IPS-20b (cell line): ENCODE measurements around the gene SLFN12L.

ENCODE experiments used
- H3K27ac ChIP-seq: one replicate; pipeline ENCODE4 v1.5.1; 2013; ENCODE audit warnings: low read length
- H3K27me3 ChIP-seq: 2 replicates; pipeline ENCODE4 v1.6.1; 2013; ENCODE audit warnings: mild to moderate bottlenecking, low read length, inconsistent platforms; ENCODE audit not compliant: insufficient read depth
- H3K36me3 ChIP-seq: 2 replicates; pipeline ENCODE4 v1.6.1; 2013; ENCODE audit warnings: low read depth, mild to moderate bottlenecking, inconsistent platforms, low read length, moderate library complexity; ENCODE audit not compliant: insufficient read depth
- H3K4me1 ChIP-seq: 2 replicates; pipeline ENCODE4 v1.6.1; 2013; ENCODE audit warnings: mild to moderate bottlenecking, control low read depth, inconsistent platforms, low read length, moderate library complexity; ENCODE audit not compliant: insufficient read depth
- H3K4me3 ChIP-seq: 2 replicates; pipeline ENCODE4 v1.5.1; 2013; ENCODE audit warnings: mild to moderate bottlenecking, low read length, inconsistent platforms
- H3K9ac ChIP-seq: 2 replicates; pipeline ENCODE4 v1.6.1; 2013; ENCODE audit warnings: low read depth, mild to moderate bottlenecking, inconsistent platforms, low read length, moderate library complexity
- H3K9me3 ChIP-seq: 2 replicates; pipeline ENCODE4 v1.6.1; 2013; ENCODE audit warnings: mild to moderate bottlenecking, low read depth, low read length, inconsistent platforms; ENCODE audit not compliant: insufficient read depth

SLFN12L gene

GRCh38 chr17:35560703-35561102 lies 23.2 kb upstream of the SLFN12L start, which contains the start of gene SLFN14:
TSS of gene SLFN14 (minus strand) at chr17:35560819. CDS start at chr17:35558062, 2,757 bp downstream.
- no peak within 1 kb of the TSS for H3K27ac ChIP-seq

GRCh38 chr17:35559495-35560210 lies 22.2 kb upstream of the SLFN12L start:
- Histone ChIP-seq H3K4me1 (no peaks in the 10 kb centered on the region), H3K27me3 (peaks cover 15% of the 10 kb centered on the region), H3K4me3 (no peak overlapping the region), H3K27ac (no peak overlapping the region), H3K9ac (no peak overlapping the region), H3K9me3 (no peaks in the 10 kb centered on the region), H3K36me3 (no peaks in the 10 kb centered on the region)

More at GRCh38 chr17:35560703-35561102, 23.2 kb upstream of the SLFN12L start, which contains the start of gene SLFN14:
- H3K36me3 ChIP-seq = no peaks in the 10 kb centered on the region
- H3K4me1 ChIP-seq = no peaks in the 10 kb centered on the region
- no peaks in the 10 kb centered on the region for H3K9me3 ChIP-seq
- peaks cover 24% of the 10 kb centered on the region for H3K27me3 ChIP-seq
- H3K4me3 ChIP-seq = no peak within 1 kb of the TSS
- H3K9ac ChIP-seq = no peak within 1 kb of the TSS

DNA sequence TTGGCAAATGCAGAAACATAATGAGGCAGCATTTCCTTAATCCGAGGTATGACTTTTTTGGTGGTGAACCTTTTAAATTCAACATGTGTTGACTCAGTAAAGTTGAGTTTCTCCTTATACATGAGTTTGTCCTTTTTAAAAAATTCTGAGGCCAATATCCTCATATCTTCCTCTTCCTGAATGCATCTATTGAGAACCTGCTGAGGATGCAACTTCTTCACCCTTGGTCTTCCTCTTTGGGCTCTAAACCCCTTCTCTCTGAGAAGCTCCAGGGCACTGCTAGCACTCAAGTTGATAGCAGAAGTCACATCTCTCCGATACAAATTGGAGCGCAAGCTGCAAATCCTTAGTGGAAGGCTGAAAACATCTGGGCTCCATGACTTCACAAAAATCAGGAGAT lies 19.9 kb upstream of the SLFN12L start:
- no peak overlapping the region for H3K27ac ChIP-seq
- no peaks in the 10 kb centered on the region for H3K4me1 ChIP-seq
- H3K27me3 ChIP-seq = peaks cover 9% of the 10 kb centered on the region; the same call in 1 of the 2 replicates
- H3K9me3 ChIP-seq = no peaks in the 10 kb centered on the region
- no peak overlapping the region for H3K4me3 ChIP-seq
- no peak overlapping the region for H3K9ac ChIP-seq
- H3K36me3 ChIP-seq = no peaks in the 10 kb centered on the region

DNA sequence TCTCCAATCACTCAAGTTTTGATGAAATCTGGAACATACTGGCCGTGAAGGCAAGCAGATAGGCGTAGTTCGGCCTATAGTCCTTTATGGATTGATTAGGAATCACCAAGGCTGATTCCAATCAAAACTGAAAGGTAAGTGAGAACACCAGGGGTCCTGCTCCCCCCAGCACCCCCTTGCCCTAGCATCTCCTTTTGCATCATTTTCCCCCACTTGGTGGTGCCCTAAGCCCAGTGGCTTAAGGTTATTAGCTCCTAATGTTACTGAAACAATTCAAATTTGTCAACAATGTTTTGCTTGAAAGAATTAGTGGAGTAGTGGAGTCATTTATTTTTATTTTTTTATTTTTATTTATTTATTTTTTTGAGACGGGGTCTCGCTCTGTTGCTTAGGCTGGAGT lies 18.2 kb upstream of the SLFN12L start:
- Histone ChIP-seq H3K27ac (no peak overlapping the region), H3K4me1 (no peaks in the 10 kb centered on the region), H3K9ac (no peak overlapping the region), H3K27me3 (peaks cover 9% of the 10 kb centered on the region; the same call in 1 of the 2 replicates), H3K36me3 (no peaks in the 10 kb centered on the region), H3K9me3 (no peaks in the 10 kb centered on the region), H3K4me3 (no peak overlapping the region)

DNA sequence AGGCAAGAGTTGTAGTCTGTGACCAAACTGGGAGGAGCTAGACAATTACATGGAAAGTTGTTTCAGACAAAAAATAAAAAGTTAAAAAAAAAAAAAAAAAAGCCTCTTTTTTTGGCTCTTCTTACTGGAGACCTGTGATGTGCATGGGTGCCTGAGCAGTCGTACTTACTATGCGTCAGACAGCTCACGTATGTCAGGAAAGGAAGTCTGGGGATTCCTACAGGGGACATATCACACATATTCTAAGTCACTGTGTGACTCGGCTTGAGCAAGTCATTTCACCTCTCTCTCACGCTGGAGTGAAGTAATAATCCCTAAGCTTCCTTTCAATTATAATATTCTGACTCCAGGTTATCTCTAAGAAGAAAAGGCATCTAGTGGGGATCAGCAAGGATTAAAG lies 17.2 kb upstream of the SLFN12L start:
- Histone ChIP-seq H3K4me3 (no peak overlapping the region), H3K27me3 (peaks cover 14% of the 10 kb centered on the region), H3K9ac (no peak overlapping the region), H3K9me3 (no peaks in the 10 kb centered on the region), H3K4me1 (no peaks in the 10 kb centered on the region), H3K27ac (no peak overlapping the region), H3K36me3 (no peaks in the 10 kb centered on the region)

DNA sequence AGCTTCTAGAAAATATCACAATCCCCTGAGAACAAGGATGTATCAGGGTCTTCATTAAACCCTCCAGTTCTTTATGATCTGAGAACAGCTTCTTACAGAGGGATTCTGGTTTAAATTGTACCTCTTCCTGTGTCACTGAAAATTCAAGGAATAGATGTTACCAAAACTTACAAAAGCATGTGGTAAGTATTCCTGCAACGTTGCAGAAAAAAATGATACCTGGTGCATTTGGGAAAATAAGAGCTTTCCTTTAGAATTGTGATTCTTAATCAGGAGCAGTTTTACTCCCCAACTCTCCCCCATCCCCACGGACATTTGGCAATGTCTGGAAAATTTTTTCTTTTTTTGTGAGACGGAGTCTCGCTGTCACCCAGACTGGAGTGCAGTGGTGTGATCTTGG lies 15.8 kb upstream of the SLFN12L start:
- no peaks in the 10 kb centered on the region for H3K36me3 ChIP-seq
- H3K4me3 ChIP-seq = no peak overlapping the region
- peaks cover 23% of the 10 kb centered on the region for H3K27me3 ChIP-seq
- H3K9ac ChIP-seq = no peak overlapping the region
- H3K27ac ChIP-seq = no peak overlapping the region
- H3K9me3 ChIP-seq = no peaks in the 10 kb centered on the region
- H3K4me1 ChIP-seq = no peaks in the 10 kb centered on the region

- H3K27ac ChIP-seq = no peak overlapping the region
Measured at GRCh38 chr17:35548978-35549377, 11.5 kb upstream of the SLFN12L start.

GRCh38 chr17:35548208-35548810 lies 10.8 kb upstream of the SLFN12L start:
- Histone ChIP-seq H3K27ac (no peak overlapping the region), H3K9ac (no peak overlapping the region), H3K4me3 (no peak overlapping the region), H3K4me1 (no peaks in the 10 kb centered on the region), H3K36me3 (no peaks in the 10 kb centered on the region), H3K27me3 (peaks cover 26% of the 10 kb centered on the region), H3K9me3 (no peaks in the 10 kb centered on the region)

More at GRCh38 chr17:35548978-35549377, 11.5 kb upstream of the SLFN12L start:
- Histone ChIP-seq H3K27me3 (peaks cover 26% of the 10 kb centered on the region), H3K9ac (no peak overlapping the region), H3K4me3 (no peak overlapping the region), H3K4me1 (no peaks in the 10 kb centered on the region), H3K9me3 (no peaks in the 10 kb centered on the region), H3K36me3 (no peaks in the 10 kb centered on the region)

DNA sequence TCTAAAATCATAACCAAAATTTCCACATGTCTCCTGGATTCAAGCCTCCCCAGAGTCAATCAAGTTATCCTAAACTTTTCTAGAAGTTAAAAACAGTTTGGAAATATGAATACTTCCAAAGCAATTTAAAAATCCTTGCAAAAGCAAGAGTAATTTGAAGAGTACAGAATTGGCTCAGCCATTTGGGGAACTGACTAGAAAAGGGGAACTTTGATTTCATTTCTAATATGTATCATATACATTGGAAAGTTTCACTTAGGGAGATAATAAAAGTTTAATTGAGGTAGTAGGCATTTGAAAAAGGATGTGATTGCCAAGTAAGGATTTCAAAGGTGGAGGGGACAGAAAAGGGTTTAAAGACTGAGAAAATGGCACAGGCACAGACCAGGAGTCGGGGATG lies 9.0 kb upstream of the SLFN12L start:
- Histone ChIP-seq H3K4me3 (no peak overlapping the region), H3K9ac (no peak overlapping the region), H3K36me3 (no peaks in the 10 kb centered on the region), H3K4me1 (no peaks in the 10 kb centered on the region), H3K27ac (no peak overlapping the region), H3K9me3 (no peaks in the 10 kb centered on the region), H3K27me3 (peaks cover 21% of the 10 kb centered on the region)

DNA sequence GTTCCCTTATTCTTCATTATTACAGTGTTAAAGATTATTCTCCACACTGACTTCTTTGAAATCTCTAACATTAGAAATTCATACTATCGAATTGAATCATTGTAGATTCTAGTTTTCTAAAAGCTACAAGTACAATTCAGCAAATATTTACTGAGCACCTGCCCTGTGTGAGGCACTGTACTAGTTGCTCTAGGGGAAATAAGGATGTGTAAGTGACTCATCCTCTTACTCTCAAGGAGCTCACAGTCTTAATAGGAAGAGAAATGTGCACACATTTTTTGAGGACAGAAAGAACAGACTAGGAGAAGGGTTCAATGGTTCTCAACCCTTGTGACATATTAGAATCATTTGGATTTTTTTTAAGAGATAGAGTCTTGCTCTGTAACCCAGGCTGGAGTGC lies 7.7 kb upstream of the SLFN12L start:
- H3K27me3 ChIP-seq = peaks cover 21% of the 10 kb centered on the region
- no peaks in the 10 kb centered on the region for H3K9me3 ChIP-seq
- H3K36me3 ChIP-seq = no peaks in the 10 kb centered on the region
- no peak overlapping the region for H3K27ac ChIP-seq
- H3K9ac ChIP-seq = no peak overlapping the region
- no peaks in the 10 kb centered on the region for H3K4me1 ChIP-seq
- no peak overlapping the region for H3K4me3 ChIP-seq

GRCh38 chr17:35543856-35544255 lies 6.4 kb upstream of the SLFN12L start:
- Histone ChIP-seq H3K4me1 (no peaks in the 10 kb centered on the region), H3K9me3 (no peaks in the 10 kb centered on the region), H3K4me3 (no peak overlapping the region), H3K9ac (no peak overlapping the region), H3K27me3 (peaks cover 9% of the 10 kb centered on the region), H3K27ac (no peak overlapping the region), H3K36me3 (no peaks in the 10 kb centered on the region)

GRCh38 chr17:35542990-35543389 lies 5.5 kb upstream of the SLFN12L start:
- H3K9ac ChIP-seq = no peak overlapping the region
- H3K36me3 ChIP-seq = no peaks in the 10 kb centered on the region
- H3K27me3 ChIP-seq = peaks cover under 1% of the 10 kb centered on the region; the same call in 1 of the 2 replicates
- H3K27ac ChIP-seq = no peak overlapping the region
- no peak overlapping the region for H3K4me3 ChIP-seq
- H3K9me3 ChIP-seq = no peaks in the 10 kb centered on the region
- H3K4me1 ChIP-seq = no peaks in the 10 kb centered on the region
